Osteoblast (primary cell): ENCODE results near the gene ACTG1. TPM values are rescaled to one million over a fixed set of nuclear protein-coding genes. Genes with fewer than 3 reads are reported as not detected.

Experiments used
- DNase-seq: peaks from one replicate; pipeline ENCODE4 v3.0.0; 2011; ENCODE audit warnings: low spot score, mixed read lengths; ENCODE audit not compliant: insufficient read length; ENCODE audit errors: missing footprints
- H2AFZ ChIP-seq: 2 replicates; pipeline ENCODE4 v1.6.0; 2011; ENCODE audit warnings: mild to moderate bottlenecking, low read length
- H3K27ac ChIP-seq: 2 replicates; pipeline ENCODE4 v1.5.1; 2011; ENCODE audit warnings: mild to moderate bottlenecking, low read depth, low read length, moderate library complexity
- H3K27me3 ChIP-seq: 2 replicates; pipeline ENCODE4 v1.6.0; 2012; ENCODE audit warnings: mild to moderate bottlenecking, control low read depth, inconsistent platforms, low read length, moderate library complexity; ENCODE audit not compliant: insufficient read depth
- H3K36me3 ChIP-seq: 2 replicates; pipeline ENCODE4 v1.5.1; 2011; ENCODE audit warnings: mild to moderate bottlenecking, low read length, control low read depth, moderate library complexity; ENCODE audit not compliant: insufficient read depth
- H3K4me1 ChIP-seq: 2 replicates; pipeline ENCODE4 v1.5.1; 2011; ENCODE audit warnings: mild to moderate bottlenecking, low read length, control low read depth, moderate library complexity; ENCODE audit not compliant: insufficient read depth
- H3K4me2 ChIP-seq: 2 replicates; pipeline ENCODE4 v1.6.0; 2011; ENCODE audit warnings: mild to moderate bottlenecking, low read length; ENCODE audit not compliant: insufficient read depth
- H3K4me3 ChIP-seq: fragments of 200-600 bp; sonication (generic); 3 replicates; pipeline ENCODE4 v1.5.1; 2012; ENCODE audit warnings: mild to moderate bottlenecking, low read length, inconsistent platforms; ENCODE audit not compliant: insufficient read depth
- H3K79me2 ChIP-seq: 2 replicates; pipeline ENCODE4 v1.6.0; 2012; ENCODE audit warnings: mild to moderate bottlenecking, low read length, control low read depth, inconsistent platforms; ENCODE audit not compliant: insufficient read depth
- H3K9me3 ChIP-seq: 2 replicates; pipeline ENCODE4 v1.5.1; 2011; ENCODE audit warnings: low read depth, low read length, control low read depth
- H4K20me1 ChIP-seq: 2 replicates; pipeline ENCODE4 v1.6.0; 2012; ENCODE audit warnings: mild to moderate bottlenecking, low read length, control low read depth; ENCODE audit not compliant: insufficient read depth
- total RNA-seq: library from RNA; depleted of rRNA; stranded (reverse); fragments of >200 nt; gene quantifications from 2 replicates; pipeline ENCODE4 v1.2.3, GENCODE V29; 2012
- TF ChIP-seq, protein P1 (sequence below): IDR thresholded peaks from 2 replicates; pipeline ENCODE4 v1.5.1; 2011; ENCODE audit warnings: mild to moderate bottlenecking, low read depth, low read length, moderate library complexity; ENCODE audit errors: extremely low read depth

Gene ACTG1
- total RNA-seq, 1 donor, result 13,273 TPM

DNA sequence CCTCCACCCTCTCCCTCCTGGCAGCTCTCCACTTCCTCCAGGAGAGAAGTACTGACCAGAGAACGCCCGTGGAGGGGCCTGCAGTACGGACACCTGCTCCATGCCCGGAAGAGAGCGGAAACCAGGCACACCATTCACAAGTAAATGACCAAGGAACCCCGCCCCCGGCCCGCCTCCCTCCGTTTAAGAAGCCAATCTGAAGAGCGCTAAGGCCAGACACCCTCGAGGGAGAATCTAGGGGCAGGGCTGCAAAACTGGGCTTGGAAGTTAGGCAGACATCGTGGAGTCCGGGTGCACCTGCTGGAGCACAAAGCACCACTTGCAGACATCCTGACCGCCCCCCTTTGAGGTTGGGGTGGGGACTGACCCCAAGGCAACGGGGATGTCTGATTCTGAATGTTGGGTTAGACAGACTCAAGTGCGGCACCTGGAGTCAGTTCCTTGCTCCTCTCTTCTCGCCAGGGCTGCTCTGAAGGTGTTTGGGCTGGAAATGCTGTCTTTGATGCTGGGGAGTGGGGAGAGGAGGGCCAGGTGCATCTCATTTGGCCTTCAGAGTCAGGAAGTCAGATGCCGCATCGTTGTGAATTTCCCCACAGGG, 40.5 kb upstream of the ACTG1 start:
- Histone ChIP-seq H3K4me2 (peak overlapping the region; percentile 97), H3K27me3 (no peaks in the 10 kb centered on the region), H3K9me3 (no peaks in the 10 kb centered on the region), H2AFZ (no peak overlapping the region), H3K36me3 (peaks cover 38% of the 10 kb centered on the region), H3K27ac (peak overlapping the region; percentile 90), H3K79me2 (peaks cover 39% of the 10 kb centered on the region), H4K20me1 (peaks cover 37% of the 10 kb centered on the region), H3K4me1 (peaks cover 36% of the 10 kb centered on the region), H3K4me3 (peak overlapping the region; percentile 94)
- peak; percentile 98 for DNase-seq
- TF ChIP-seq, protein P1, sequence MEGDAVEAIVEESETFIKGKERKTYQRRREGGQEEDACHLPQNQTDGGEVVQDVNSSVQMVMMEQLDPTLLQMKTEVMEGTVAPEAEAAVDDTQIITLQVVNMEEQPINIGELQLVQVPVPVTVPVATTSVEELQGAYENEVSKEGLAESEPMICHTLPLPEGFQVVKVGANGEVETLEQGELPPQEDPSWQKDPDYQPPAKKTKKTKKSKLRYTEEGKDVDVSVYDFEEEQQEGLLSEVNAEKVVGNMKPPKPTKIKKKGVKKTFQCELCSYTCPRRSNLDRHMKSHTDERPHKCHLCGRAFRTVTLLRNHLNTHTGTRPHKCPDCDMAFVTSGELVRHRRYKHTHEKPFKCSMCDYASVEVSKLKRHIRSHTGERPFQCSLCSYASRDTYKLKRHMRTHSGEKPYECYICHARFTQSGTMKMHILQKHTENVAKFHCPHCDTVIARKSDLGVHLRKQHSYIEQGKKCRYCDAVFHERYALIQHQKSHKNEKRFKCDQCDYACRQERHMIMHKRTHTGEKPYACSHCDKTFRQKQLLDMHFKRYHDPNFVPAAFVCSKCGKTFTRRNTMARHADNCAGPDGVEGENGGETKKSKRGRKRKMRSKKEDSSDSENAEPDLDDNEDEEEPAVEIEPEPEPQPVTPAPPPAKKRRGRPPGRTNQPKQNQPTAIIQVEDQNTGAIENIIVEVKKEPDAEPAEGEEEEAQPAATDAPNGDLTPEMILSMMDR, result no peak

DNA sequence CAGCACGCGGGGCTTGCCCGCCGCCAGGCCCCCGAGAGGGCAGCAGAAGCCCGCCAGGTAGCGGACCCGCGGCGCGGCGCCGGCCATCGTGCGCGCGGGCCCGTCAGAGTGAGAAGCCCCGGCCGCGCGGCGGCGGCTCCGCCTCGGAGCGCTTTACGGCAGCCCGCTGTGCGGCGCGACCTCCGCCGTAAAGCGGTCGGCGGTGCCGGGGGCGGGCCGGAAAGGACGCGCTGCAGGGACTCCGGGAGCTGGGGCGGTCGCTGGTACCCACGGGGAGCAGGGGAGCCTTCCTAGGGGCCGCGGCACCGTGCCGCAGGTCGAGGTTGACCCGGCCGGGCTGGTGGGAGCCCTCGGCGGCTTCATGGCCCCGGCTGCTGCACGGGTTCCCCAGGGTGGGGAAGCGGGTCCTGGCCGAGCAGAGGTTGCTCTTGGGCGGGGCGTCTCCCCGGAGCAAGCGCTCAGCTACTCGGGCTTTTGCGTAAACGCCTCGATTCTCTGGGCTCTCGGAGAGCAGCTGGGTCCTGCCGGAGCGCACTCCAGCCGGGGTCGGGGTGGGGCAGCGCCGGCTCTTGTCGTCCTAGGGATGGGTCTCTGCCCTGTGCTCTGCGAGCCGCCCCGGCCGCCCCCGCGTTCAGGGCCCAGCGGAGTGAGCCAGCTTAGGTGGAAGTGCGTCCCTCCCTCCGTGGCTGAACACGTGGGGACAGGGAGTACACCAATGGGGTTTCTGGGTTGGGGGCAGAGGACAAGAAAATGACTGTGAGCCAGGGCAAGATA, 39.8 kb upstream of the ACTG1 start, which contains the start of gene FAAP100:
Gene FAAP100 (minus strand): TSS at position 110 of the 774 bp plus-strand sequence. CDS start 23 bp downstream, at position 87.
- H3K79me2 ChIP-seq, result peaks cover 39% of the 10 kb centered on the region
- peak; percentile 99 for DNase-seq
- H4K20me1 ChIP-seq, result peaks cover 37% of the 10 kb centered on the region
- peaks cover 40% of the 10 kb centered on the region for H3K36me3 ChIP-seq
- peak within 1 kb of the TSS; percentile 51 for H2AFZ ChIP-seq
- TF ChIP-seq, protein P1, result no peak
- peak within 1 kb of the TSS; percentile 94 for H3K4me3 ChIP-seq
- H3K27ac ChIP-seq, result peak within 1 kb of the TSS; percentile 90
- no peaks in the 10 kb centered on the region for H3K9me3 ChIP-seq
- no peaks in the 10 kb centered on the region for H3K27me3 ChIP-seq
- H3K4me2 ChIP-seq, result peak within 1 kb of the TSS; percentile 97
- H3K4me1 ChIP-seq, result peaks cover 36% of the 10 kb centered on the region

DNA sequence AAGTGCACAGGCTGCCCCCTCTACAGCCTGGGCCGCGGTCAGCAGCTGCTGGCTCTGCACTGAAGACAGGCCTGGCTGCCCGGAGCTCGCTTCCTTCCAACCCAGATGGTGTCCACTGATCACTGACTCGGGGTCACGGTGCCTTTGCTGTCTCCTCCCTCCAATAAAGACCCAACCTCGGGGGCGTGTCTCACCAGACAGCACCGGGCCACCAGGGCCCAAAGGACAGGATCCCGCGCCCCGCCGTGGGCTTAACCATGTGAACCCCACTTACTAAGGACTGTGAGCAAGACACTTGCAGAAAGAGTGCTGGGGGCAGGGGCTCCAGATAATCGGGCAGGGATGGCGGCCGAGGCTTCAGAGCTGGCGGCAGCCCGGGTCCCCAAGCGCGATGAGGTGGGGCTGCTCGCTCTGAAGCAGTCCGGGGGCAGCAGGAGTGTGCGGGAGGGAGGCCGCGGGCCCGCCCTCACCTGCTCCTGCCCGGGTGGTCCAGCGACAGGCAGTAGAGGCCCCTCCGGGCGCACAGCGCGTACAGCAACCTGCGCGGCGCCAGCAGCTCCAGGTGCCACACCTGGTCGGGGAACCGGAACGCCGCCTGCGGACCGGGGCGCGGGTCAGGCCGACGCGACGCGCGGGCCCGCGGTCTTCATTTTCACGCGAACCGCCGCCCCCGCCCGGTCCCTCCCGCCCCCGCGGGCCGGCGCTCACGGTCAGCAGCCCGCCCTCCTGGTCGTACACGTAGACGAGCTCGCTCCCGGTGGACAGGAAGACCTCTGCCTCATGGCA, 39.1 kb upstream of the ACTG1 start:
- no peaks in the 10 kb centered on the region for H3K9me3 ChIP-seq
- H2AFZ ChIP-seq, result peak overlapping the region; percentile 51
- H4K20me1 ChIP-seq, result peaks cover 37% of the 10 kb centered on the region
- H3K4me1 ChIP-seq, result peaks cover 31% of the 10 kb centered on the region
- TF ChIP-seq, protein P1, result no peak
- peak overlapping the region; percentile 94 for H3K4me3 ChIP-seq
- H3K36me3 ChIP-seq, result peaks cover 40% of the 10 kb centered on the region
- peak overlapping the region; percentile 91 for H3K4me2 ChIP-seq
- H3K27me3 ChIP-seq, result no peaks in the 10 kb centered on the region
- DNase-seq, result peak; percentile 95
- peaks cover 45% of the 10 kb centered on the region for H3K79me2 ChIP-seq
- peak overlapping the region; percentile 56 for H3K27ac ChIP-seq
